Measurements from ENCODE around the gene ABHD16A. TPM values are rescaled to one million over a fixed set of nuclear protein-coding genes. Genes with fewer than 3 reads are reported as not detected.

Gene ABHD16A
- polyA plus RNA-seq (2012; ENCODE audit: missing spikeins) = 18.8 TPM

DNA sequence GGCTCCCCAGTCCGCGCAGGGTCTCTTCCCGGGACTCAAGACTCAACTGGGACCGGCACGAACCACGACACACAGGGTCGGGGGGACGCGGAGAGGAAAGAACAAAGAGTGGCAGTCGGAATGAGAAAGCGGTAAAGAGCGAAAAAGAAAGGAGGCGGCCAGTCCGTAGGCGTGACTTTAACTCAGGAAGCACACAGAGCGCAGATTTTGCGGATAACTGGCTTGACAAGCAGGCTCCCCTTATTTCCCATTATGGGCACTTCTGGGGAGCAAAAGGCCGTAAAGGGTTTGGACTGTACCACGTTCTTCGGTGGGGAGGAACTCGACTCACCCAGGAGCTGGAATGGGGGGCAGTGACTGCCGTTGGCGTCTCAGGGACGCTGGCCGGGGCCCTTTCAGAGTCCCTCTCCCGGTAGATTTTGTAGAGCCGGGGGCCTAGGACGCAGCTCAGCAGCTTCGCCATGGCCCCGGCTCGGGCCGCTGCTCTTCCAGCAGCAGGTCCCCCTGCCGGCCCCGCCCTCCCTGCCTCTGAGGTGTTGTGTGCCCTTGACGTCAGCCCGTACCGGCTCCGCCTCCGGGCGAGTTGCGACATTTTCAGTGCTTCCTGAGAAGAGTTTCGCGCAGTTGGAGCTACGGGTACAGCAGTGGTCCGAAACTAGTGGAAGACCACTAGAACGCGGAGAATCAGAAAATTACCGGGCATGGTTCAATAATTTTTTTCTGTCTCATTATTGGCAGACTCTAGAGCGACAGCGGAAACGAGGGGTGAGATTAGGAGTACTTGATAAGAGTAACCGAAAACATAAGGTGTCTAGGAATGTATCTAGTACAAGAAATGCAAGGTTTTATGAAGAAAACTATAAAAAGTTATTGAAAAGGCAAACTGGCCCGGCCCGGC is at the start of gene ABHD16A:
Gene ABHD16A, minus strand, starts transcription at position 506 of the 898 bp plus-strand sequence. Its CDS starts 43 bp downstream, at position 463.
- TF ChIP-seq POLR2AphosphoS5 (IDR thresholded peaks at IDR 0.05; ENCODE audit: low read depth, low read length) = peak; percentile 60
- peak; percentile 72 for TF ChIP-seq POLR2A (IDR thresholded peaks at IDR 0.05; ENCODE audit: low read depth, low read length)
- TF ChIP-seq TAF1 (IDR thresholded peaks at IDR 0.05; ENCODE audit: borderline replicate concordance, low read depth, low read length) = peak; percentile 39; the same call in 1 of the 2 replicates
- FAIRE-seq (peak; percentile 100), DNase-seq (ENCODE audit: insufficient read length) (peak; percentile 98)

DNA sequence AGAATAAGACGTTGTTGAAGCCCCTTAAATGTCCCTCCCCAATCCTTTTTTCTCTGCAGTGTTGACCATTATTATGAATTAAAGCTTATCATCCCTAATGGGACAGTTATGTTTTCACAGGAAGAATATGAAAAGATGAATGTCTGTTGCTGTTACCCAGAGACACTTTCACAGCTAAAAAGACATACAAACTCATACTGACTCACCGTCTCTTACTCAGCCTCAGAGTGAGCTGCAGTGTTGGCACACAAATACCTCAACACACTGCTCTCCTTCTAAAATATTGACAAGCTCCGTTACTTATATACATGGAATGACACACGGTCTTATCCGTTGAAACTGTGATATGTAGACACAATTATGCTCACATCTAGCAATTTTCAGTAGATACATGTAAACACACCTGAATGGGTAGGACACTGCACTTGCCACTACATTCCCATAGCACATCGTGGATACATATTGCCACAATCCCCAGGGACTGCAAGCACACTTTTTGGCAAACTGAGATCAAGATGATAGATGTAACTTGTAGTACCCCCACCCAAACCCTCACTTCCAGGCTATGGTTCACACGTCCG is 49.7 kb upstream of the ABHD16A start:
- FAIRE-seq = no peak
- no peak for DNase-seq (ENCODE audit: insufficient read length)
- TF ChIP-seq TAF1 (IDR thresholded peaks at IDR 0.05; ENCODE audit: borderline replicate concordance, low read depth, low read length) = no peak
- no peak for TF ChIP-seq POLR2AphosphoS5 (IDR thresholded peaks at IDR 0.05; ENCODE audit: low read depth, low read length)
- TF ChIP-seq POLR2A (IDR thresholded peaks at IDR 0.05; ENCODE audit: low read depth, low read length) = no peak

DNA sequence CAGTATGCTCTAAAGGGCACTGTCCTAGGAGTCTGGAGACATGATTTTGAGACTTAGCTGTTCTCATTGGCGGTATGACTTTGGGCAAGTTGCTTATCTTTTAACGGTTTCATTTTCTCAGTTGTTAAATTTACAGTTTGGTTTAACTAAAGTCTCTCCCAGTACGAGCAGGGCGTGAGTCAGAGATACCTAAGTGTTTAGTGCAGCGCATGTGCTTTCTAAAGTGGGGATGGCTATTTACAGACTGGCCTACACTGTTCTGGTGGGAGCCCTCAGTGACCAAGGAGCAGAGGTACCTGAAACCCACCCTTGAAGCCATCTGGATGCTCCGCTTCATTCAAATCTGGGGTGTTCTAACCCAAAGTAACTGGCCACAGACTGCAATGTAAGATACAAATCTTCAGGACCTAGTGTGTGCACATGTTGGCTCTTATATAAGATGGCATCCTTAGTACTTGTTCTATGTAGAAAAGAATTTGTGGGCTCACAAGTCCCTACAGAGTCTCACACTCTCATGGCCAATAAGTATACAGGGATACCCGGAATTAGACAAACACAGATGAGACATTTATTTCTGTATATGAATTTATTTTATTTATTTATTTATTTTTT is 47.4 kb upstream of the ABHD16A start:
- FAIRE-seq (no peak), DNase-seq (ENCODE audit: insufficient read length) (no peak)
- no peak for TF ChIP-seq POLR2AphosphoS5 (IDR thresholded peaks at IDR 0.05; ENCODE audit: low read depth, low read length)
- no peak for TF ChIP-seq POLR2A (IDR thresholded peaks at IDR 0.05; ENCODE audit: low read depth, low read length)
- TF ChIP-seq TAF1 (IDR thresholded peaks at IDR 0.05; ENCODE audit: borderline replicate concordance, low read depth, low read length) = no peak

DNA sequence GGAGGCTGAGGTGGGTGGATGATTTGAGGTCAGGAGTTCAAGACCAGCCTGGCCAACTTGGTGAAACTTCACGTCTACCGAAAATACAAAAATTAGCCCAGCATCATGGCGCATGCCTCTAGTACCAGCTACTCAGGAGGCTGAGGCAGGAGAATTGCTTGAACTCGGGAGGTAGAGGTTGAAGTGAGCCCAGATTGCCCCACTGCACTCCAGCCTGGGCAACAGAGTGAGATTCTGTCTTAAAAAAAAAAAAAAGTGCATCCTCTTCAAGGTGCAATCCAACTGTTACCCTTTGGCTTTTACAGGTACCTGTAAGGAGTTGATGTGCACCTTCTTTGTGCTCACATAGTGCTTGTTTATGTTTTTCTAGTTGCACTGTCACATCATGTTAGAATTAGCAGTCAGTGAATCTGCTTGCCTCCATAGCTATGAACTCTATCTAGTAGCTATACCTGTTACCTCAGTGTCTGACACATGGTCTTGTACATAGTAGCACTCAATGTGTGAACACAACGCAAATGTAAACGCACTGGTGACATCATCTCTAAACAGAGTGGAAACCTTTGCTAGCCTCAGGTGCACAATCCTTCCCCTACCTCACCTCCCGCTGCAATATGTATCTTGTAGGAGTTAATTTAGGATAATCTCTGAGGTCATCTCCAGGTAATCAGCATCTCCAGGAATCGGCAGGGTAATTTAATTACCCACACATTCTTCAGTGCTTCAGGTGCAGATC is 46.3 kb upstream of the ABHD16A start:
- DNase-seq (ENCODE audit: insufficient read length) = no peak
- FAIRE-seq = no peak
- no peak for TF ChIP-seq POLR2AphosphoS5 (IDR thresholded peaks at IDR 0.05; ENCODE audit: low read depth, low read length)
- TF ChIP-seq TAF1 (IDR thresholded peaks at IDR 0.05; ENCODE audit: borderline replicate concordance, low read depth, low read length) = no peak
- no peak for TF ChIP-seq POLR2A (IDR thresholded peaks at IDR 0.05; ENCODE audit: low read depth, low read length)

DNA sequence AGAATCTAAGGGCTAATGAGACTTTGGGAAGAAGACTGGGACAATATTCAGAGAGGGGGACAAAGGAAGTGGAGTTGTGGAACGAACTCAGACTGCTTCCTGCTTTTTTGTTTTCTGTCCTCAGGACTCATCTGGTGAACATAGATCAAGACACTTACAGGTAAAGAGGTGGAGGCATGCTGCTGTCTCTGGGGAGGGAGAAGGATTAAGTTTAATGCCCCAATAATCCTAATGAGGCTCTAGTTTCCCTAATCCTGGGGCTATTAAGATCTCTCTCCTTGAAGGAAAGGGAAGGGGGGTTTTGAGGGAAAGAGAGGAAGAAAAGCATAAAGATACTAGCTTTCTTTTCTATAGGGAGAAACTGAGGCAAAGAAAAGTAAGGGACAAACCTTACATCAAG is 41.3 kb upstream of the ABHD16A start:
- TF ChIP-seq POLR2AphosphoS5 (IDR thresholded peaks at IDR 0.05; ENCODE audit: low read depth, low read length) = no peak
- TF ChIP-seq TAF1 (IDR thresholded peaks at IDR 0.05; ENCODE audit: borderline replicate concordance, low read depth, low read length) = no peak
- no peak for TF ChIP-seq POLR2A (IDR thresholded peaks at IDR 0.05; ENCODE audit: low read depth, low read length)
- DNase-seq (ENCODE audit: insufficient read length) = no peak

DNA sequence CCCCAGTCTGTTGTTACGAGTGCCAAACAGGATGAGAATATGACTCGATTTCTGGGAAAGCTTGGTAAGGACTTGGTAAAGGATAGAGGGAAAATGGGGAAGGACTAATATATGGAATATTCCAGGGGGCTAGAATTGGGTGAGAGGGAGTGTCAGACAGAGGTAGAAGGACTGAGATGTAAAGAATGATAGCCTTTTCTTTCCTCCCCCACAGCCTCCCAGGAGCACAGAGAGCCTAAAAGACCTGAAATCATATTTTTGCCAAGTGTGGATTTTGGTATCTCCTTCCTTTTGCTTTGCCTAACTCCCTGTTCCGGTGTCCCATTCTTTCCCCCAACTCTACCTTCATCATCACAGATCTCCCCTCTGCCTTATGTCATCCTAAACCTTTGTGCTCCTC is 39.8 kb upstream of the ABHD16A start:
- FAIRE-seq = no peak
- DNase-seq (ENCODE audit: insufficient read length) = no peak

More for the DNA sequence above, 41.3 kb upstream of the ABHD16A start:
- no peak for FAIRE-seq

DNA sequence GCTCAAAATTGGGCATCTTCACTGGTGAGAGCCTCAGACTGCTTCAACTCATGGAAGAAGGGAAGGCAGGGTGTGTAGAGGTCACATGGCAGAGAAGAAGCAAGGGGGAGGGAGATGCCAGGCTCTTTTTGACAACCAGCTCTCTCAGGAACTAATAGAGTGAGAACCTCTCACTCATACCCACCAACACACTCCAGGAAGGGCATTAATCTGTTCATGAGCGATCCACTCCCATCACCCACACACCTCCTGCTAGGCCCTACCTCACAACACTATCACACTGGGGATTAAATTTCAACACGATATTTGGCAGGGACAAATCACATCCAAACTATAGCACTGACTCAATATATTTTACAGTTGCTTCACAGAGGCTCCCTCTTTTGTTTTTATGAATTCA is 38.7 kb upstream of the ABHD16A start:
- FAIRE-seq = no peak

More for the DNA sequence above, 39.8 kb upstream of the ABHD16A start:
- TF ChIP-seq TAF1 (IDR thresholded peaks at IDR 0.05; ENCODE audit: borderline replicate concordance, low read depth, low read length) = no peak
- TF ChIP-seq POLR2A (IDR thresholded peaks at IDR 0.05; ENCODE audit: low read depth, low read length) = no peak
- no peak for TF ChIP-seq POLR2AphosphoS5 (IDR thresholded peaks at IDR 0.05; ENCODE audit: low read depth, low read length)

DNA sequence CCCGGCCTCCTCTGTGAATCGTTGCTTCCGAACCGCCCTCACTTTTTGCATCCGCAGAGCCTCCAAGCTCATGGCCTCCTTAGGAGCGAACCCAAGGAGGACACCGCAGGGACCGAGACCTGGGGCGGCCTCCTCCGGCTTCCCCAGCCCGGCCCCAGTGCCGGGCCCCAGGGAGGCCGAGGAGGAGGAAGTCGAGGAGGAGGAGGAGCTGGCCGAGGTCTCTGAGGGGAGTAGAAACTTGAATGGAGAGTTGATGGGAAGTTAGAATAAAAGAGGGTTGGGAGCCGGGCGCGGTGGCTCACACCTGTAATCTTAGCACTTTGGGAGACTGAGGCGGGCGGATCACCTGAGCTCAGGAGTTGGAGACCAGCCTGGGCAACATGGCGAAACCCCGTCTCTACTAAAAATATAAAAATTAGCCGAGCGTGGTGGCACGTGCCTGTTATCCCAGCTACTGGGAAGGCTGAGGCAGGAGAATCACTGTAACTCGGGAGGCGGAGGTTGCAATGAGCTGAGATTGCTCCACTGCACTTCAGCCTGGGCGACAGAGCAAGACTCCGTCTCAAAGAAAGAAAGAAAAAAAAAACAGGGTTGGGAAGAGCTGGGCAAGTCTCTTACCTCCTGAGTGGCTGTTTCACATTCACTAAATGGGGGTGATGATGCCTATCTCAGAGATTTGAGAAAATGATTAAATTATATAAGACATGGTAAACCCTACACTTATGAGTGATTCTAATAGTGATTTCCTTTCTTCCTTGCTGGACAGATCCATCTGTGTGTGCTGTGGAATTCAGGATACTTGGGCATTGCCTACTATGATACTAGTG is 37.5 kb upstream of the ABHD16A start:
- peak; percentile 47 for DNase-seq (ENCODE audit: insufficient read length)
- FAIRE-seq = no peak
- TF ChIP-seq POLR2A (IDR thresholded peaks at IDR 0.05; ENCODE audit: low read depth, low read length) = no peak
- peak; percentile 31; the same call in 1 of the 2 replicates for TF ChIP-seq TAF1 (IDR thresholded peaks at IDR 0.05; ENCODE audit: borderline replicate concordance, low read depth, low read length)
- TF ChIP-seq POLR2AphosphoS5 (IDR thresholded peaks at IDR 0.05; ENCODE audit: low read depth, low read length) = no peak

More for the DNA sequence above, 38.7 kb upstream of the ABHD16A start:
- TF ChIP-seq POLR2A (IDR thresholded peaks at IDR 0.05; ENCODE audit: low read depth, low read length) (no peak), TAF1 (IDR thresholded peaks at IDR 0.05; ENCODE audit: borderline replicate concordance, low read depth, low read length) (no peak), POLR2AphosphoS5 (IDR thresholded peaks at IDR 0.05; ENCODE audit: low read depth, low read length) (no peak)
- DNase-seq (ENCODE audit: insufficient read length) = no peak

DNA sequence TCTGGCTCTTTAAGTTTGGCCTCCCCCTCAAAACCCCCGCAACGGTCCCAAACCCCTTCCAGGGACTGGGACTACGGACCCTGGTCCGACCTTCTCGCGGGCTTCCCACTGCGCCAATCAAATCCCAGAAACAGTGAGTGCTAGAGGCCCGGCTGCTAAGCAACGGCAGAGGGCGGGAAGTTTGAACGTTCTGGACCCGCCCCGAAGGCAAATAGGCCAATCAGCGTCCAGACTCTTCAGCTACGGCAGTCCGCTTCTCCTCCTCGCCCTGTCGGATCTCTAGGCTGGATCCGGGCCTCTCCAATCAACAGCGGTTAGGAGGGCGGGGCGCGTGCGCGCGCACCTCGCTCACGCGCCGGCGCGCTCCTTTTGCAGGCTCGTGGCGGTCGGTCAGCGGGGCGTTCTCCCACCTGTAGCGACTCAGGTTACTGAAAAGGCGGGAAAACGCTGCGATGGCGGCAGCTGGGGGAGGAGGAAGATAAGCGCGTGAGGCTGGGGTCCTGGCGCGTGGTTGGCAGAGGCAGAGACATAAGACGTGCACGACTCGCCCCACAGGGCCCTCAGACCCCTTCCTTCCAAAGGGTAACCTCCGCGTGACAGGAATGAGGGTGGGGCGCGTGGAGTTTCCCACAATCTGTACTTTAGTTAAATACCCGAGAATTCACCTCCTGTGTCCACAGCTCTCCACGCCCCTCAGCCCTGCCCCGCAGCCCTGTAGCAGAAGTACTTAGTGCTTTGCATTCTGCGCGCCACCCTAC is 36.7 kb upstream of the ABHD16A start, which contains the start of gene MSH5:
Gene MSH5, plus strand, starts transcription at position 367 of the 758 bp plus-strand sequence. CDS start 462 bp downstream, outside the sequence.
- peak; percentile 35; the same call in 1 of the 2 replicates for TF ChIP-seq TAF1 (IDR thresholded peaks at IDR 0.05; ENCODE audit: borderline replicate concordance, low read depth, low read length)
- TF ChIP-seq POLR2A (IDR thresholded peaks at IDR 0.05; ENCODE audit: low read depth, low read length) = peak; percentile 78
- peak; percentile 69 for TF ChIP-seq POLR2AphosphoS5 (IDR thresholded peaks at IDR 0.05; ENCODE audit: low read depth, low read length)
- DNase-seq (ENCODE audit: insufficient read length) (peak; percentile 89), FAIRE-seq (peak; percentile 96)

Data from GM12892 (cell line).